ENCODE data around the gene ISG20.

Gene ISG20

GRCh38 chr15:88620995-88621772, 17.6 kb upstream of the ISG20 start, which contains the start of gene AEN:
Gene AEN (plus strand): TSS chr15:88621340. CDS start chr15:88626210, 4,870 bp downstream.
- TF ChIP-seq CTCF (IDR thresholded peaks at IDR 0.05) = no peak

GRCh38 chr15:88621789-88622604, 16.8 kb upstream of the ISG20 start:
- TF ChIP-seq CTCF (IDR thresholded peaks at IDR 0.05) = no peak

- no peak for TF ChIP-seq CTCF (IDR thresholded peaks at IDR 0.05)
These were observed 16.2 kb upstream of the ISG20 start for GRCh38 chr15:88622605-88622975.

GRCh38 chr15:88623061-88623460, 15.8 kb upstream of the ISG20 start:
- TF ChIP-seq CTCF (IDR thresholded peaks at IDR 0.05) = no peak

- no peak for TF ChIP-seq CTCF (IDR thresholded peaks at IDR 0.05)
These were observed 15.2 kb upstream of the ISG20 start for GRCh38 chr15:88623632-88624031.

GRCh38 chr15:88624156-88624970, 14.5 kb upstream of the ISG20 start:
- TF ChIP-seq CTCF (IDR thresholded peaks at IDR 0.05) = no peak

GRCh38 chr15:88624971-88625490, 13.8 kb upstream of the ISG20 start:
- no peak for TF ChIP-seq CTCF (IDR thresholded peaks at IDR 0.05)
